Activated T-helper 17 cell treated with anti-CD3 and anti-CD28 coated beads, Interleukin-2, amount 50 U/mL, for 72 hours (primary cell): Measurements from ENCODE around the gene C11orf86. TPM values are rescaled to one million over a fixed set of nuclear protein-coding genes. Genes with fewer than 3 reads are reported as not detected.

Source experiments
- ATAC-seq: fragments of 150-1000 bp; cut with Tn5 transposase; replicated peaks from 2 replicates; pipeline ENCODE4 v1.10.0; 2021; ENCODE audit warnings: mild to moderate bottlenecking, moderate library complexity
- H3K27ac Mint-ChIP-seq: one replicate; pipeline ENCODE4 v1.8.0; 2022; ENCODE audit warnings: mixed read lengths
- H3K27me3 Mint-ChIP-seq: one replicate; pipeline ENCODE4 v1.8.0; 2022; ENCODE audit warnings: mixed read lengths
- H3K36me3 Mint-ChIP-seq: one replicate; pipeline ENCODE4 v1.8.0; 2022; ENCODE audit warnings: low read depth, mild to moderate bottlenecking, mixed read lengths
- H3K4me1 Mint-ChIP-seq: one replicate; pipeline ENCODE4 v1.8.0; 2022; ENCODE audit warnings: mixed read lengths
- H3K4me3 Mint-ChIP-seq: one replicate; pipeline ENCODE4 v1.8.0; 2022; ENCODE audit warnings: mild to moderate bottlenecking, mixed read lengths
- H3K9me3 Mint-ChIP-seq: one replicate; pipeline ENCODE4 v1.8.0; 2022; ENCODE audit warnings: mixed read lengths
- total RNA-seq, 2 donors: library from RNA; stranded (reverse); gene quantifications; one replicate each; pipeline ENCODE4 v1.2.3, GENCODE V29; 2022

The C11orf86 gene
- total RNA-seq, 2 donors from 2014 or later = not detected

DNA sequence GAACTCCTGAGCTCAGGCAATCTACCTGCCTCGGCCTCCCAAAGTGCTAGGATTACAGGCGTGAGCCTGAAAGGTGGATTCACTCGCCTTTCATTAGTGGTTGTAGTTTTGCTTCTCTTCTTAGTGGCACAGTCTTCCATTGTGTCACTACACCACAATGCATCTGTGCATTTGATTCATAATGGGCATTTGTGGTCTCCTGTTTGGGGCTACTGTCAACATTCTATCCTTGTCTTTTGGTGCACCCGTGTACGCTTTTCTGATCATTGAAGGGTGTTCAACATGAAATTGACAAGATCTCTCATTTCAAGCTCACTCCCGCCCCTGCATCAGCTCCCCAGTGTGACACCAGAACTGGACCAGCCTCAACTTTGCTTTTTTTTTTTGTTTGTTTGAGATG lies 45.8 kb downstream of the C11orf86 start:
- H3K27me3 Mint-ChIP-seq = peaks cover 18% of the 10 kb centered on the region
- peaks cover 20% of the 10 kb centered on the region for H3K4me1 Mint-ChIP-seq
- no peak overlapping the region for H3K4me3 Mint-ChIP-seq
- no peaks in the 10 kb centered on the region for H3K36me3 Mint-ChIP-seq
- peaks cover 3% of the 10 kb centered on the region for H3K9me3 Mint-ChIP-seq
- no peak overlapping the region for H3K27ac Mint-ChIP-seq
- peak; percentile 61 for ATAC-seq

DNA sequence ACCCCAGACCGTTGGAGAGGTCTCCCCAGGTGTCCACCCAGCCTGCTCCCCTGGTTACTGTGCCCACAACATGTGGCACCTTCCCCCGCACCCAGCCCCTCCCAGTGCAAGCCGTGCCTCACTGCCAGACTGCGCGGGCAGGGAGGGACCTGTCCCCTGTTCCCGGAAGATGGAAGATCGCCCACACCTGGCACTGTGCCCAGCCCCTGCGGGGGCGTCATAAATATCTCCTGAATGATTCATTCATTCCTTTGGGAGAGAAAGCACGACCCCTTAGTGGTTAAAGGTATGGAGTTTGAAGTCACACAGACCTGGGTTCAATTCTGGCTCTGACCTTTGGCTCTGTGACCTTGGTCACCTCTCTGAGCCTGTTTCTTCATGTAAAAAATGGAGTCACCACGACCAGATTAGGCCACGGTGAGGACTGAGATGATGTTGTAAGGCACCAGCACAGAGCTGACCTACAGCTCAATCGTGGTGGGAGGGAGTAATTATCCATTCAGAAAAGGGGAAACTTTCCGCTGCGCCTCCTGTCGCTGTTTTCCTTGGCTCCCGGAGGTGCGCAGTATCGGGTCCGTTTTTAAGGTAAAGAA lies 47.3 kb downstream of the C11orf86 start:
- no peak for ATAC-seq
- peak overlapping the region; percentile 38 for H3K4me3 Mint-ChIP-seq
- no peak overlapping the region for H3K27ac Mint-ChIP-seq
- peaks cover 3% of the 10 kb centered on the region for H3K9me3 Mint-ChIP-seq
- H3K27me3 Mint-ChIP-seq = peaks cover 18% of the 10 kb centered on the region
- H3K4me1 Mint-ChIP-seq = peaks cover 20% of the 10 kb centered on the region
- no peaks in the 10 kb centered on the region for H3K36me3 Mint-ChIP-seq

DNA sequence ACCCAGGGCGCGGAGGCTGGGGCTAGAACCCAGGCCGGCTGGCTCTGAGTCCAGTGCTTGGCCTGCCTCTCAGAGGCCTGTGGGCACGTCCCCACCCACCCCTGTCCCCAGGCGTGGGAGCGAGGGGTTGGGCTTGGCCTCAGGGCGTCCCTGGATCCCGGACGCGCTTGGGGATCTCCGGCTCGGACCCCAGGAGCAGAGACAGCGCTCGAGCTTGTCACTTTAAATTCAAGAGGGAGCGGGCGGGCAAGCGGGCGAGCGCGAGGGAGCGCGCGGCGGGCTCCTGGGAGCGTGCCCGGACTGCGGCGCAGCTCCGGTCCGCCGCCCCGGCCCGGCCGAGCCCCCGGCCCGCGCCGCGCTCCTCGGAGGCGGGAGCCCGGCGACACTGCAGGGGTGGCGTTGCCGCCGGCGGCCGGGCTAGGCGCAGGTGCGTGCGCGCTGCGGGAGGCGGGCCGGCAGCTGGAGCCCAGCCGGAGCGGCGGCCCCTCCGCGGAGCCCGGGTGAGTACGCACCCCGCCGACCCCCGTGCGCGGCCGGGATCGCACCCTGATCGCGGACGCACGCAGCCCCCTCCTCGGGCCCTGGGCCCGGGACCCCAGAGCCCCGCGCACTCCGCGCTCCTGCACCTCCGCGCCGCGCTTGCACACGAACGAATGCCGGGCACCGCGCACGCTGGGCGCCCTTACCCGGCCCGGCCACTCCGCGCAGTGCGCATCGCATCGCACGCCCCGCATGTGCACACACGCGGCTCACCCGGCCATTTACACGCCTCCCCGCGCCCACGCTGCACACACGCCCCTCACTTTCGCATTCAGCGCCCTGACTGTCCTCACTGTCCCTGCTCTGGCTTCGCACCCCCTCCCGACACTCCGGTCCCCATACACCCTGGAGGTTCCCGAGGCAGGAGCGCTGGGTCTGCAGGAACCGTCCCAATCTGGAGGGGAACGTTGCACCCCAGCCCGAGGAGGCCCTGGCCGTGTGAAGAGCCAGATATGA lies 48.2 kb downstream of the C11orf86 start, which contains the start of gene SYT12:
SYT12 (plus strand) TSS at position 174 of the 996 bp plus-strand sequence. CDS start 7,011 bp downstream, outside the sequence.
- Mint-ChIP-seq H3K4me1 (peaks cover 20% of the 10 kb centered on the region), H3K36me3 (no peaks in the 10 kb centered on the region), H3K27ac (no peak within 1 kb of the TSS), H3K27me3 (peaks cover 18% of the 10 kb centered on the region), H3K4me3 (peak within 1 kb of the TSS; percentile 67), H3K9me3 (peaks cover 3% of the 10 kb centered on the region)
- ATAC-seq = no peak

- Mint-ChIP-seq H3K9me3 (peaks cover under 1% of the 10 kb centered on the region), H3K36me3 (no peaks in the 10 kb centered on the region), H3K4me1 (peaks cover 20% of the 10 kb centered on the region), H3K4me3 (peak overlapping the region; percentile 67), H3K27me3 (peaks cover 15% of the 10 kb centered on the region), H3K27ac (no peak overlapping the region)
- no peak for ATAC-seq
These were observed 48.9 kb downstream of the C11orf86 start for GRCh38 chr11:67023957-67024353.

DNA sequence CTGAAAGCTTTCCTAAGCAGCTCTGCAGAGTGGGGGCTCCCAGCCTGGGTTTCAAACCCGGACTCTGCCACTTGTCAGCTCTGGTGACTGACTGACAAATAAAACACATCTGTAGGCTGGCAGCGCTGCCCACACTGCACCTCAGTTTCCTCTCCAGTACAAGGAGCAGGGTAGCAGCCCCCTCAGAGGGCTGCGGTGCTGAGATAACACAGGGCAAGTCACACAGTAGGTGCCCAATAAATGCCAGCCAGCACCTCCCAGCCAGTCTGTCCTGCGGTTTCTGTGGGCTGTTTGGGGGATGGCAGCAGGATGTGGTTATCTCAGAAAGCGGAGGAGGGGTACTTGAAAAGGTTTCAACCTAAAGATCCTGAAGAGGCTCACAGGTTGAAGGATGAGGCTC lies 49.3 kb downstream of the C11orf86 start:
- H3K4me1 Mint-ChIP-seq = peaks cover 20% of the 10 kb centered on the region
- H3K27ac Mint-ChIP-seq = no peak overlapping the region
- peak overlapping the region; percentile 67 for H3K4me3 Mint-ChIP-seq
- no peaks in the 10 kb centered on the region for H3K9me3 Mint-ChIP-seq
- H3K27me3 Mint-ChIP-seq = peaks cover 15% of the 10 kb centered on the region
- peak; percentile 70 for ATAC-seq
- H3K36me3 Mint-ChIP-seq = no peaks in the 10 kb centered on the region

DNA sequence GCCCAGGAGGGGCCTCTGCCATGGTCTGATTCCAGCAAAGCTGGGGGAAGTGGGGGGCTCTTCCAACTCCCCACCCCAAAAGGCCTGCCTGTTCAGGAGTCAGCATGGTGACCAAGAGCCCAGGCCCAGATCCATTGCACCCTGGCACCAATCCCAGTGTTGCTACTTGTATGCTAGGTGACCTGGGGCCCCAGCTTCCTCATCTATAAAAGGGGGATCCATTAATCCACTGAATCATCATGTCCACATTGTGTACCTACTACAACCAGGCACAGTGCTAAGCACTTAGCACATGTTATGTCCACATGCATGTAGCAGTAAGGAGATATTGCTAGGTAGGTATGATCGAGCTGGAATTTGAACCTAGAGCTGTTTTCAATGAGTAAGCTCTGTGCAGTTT lies 49.9 kb downstream of the C11orf86 start:
- Mint-ChIP-seq H3K4me1 (peaks cover 20% of the 10 kb centered on the region), H3K27ac (no peak overlapping the region), H3K36me3 (no peaks in the 10 kb centered on the region), H3K4me3 (peak overlapping the region; percentile 67), H3K9me3 (no peaks in the 10 kb centered on the region), H3K27me3 (peaks cover 15% of the 10 kb centered on the region)
- peak; percentile 15 for ATAC-seq

- Mint-ChIP-seq H3K4me3 (no peak overlapping the region), H3K9me3 (no peaks in the 10 kb centered on the region), H3K27ac (no peak overlapping the region), H3K4me1 (peaks cover 20% of the 10 kb centered on the region), H3K36me3 (no peaks in the 10 kb centered on the region), H3K27me3 (peaks cover 15% of the 10 kb centered on the region)
- no peak for ATAC-seq
These were observed 50.6 kb downstream of the C11orf86 start for GRCh38 chr11:67025750-67026149.

Other genes with a start within 250 kb of the C11orf86 start
- gene SPTBN2, start 246.1 kb upstream of the C11orf86 start, total RNA-seq = under 1 TPM; 0.37 to 0.45 TPM
- 10 to 100 TPM; 27.2 to 31.4 TPM for gene RCE1, start 131.9 kb upstream of the C11orf86 start, total RNA-seq
- 10 to 100 TPM; 20.5 to 43.7 TPM for gene LRFN4, start 118.2 kb upstream of the C11orf86 start, total RNA-seq
- gene PC, start 16.9 kb upstream of the C11orf86 start, total RNA-seq = 10 to 100 TPM in 1 of 2 donors, 1 to 10 TPM in 1; 8.4 to 10.9 TPM
- under 1 TPM in 1 of 2 donors, not detected in 1; 0.08 TPM for gene SYT12, start 47.8 kb downstream of the C11orf86 start, total RNA-seq
- gene RHOD, start 81.5 kb downstream of the C11orf86 start, total RNA-seq = 1 to 10 TPM in 1 of 2 donors, under 1 TPM in 1; 0.22 to 1.2 TPM
- gene KDM2A, start 144.0 kb downstream of the C11orf86 start, total RNA-seq = 100 to 1,000 TPM in 1 of 2 donors, 10 to 100 TPM in 1; 96.8 to 105 TPM